ENCODE data around the gene ASPA.

ASPA gene

DNA sequence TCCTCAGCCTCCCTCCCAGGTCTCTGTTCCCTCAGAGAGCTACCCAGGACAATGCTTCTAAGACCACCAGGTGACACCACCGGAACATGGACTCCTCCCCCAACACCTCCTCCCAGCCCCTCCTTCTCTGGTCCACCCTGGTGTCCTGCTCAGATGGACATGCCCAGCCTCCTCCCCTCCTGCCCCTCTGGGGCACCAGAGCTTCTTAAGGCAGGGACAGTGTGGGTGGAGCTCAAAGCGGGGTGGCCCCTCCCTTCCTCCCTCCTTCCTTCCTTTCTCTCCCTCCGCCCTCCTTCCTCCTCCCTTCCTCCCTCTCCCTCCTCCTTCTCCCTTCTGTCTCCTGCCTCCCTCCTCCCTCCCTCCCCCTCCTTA is 59.1 kb downstream of the ASPA start:
- H3K4me3 ChIP-seq (ENCODE audit: low read depth, low read length), result no peak overlapping the region
- TF ChIP-seq, protein P1, sequence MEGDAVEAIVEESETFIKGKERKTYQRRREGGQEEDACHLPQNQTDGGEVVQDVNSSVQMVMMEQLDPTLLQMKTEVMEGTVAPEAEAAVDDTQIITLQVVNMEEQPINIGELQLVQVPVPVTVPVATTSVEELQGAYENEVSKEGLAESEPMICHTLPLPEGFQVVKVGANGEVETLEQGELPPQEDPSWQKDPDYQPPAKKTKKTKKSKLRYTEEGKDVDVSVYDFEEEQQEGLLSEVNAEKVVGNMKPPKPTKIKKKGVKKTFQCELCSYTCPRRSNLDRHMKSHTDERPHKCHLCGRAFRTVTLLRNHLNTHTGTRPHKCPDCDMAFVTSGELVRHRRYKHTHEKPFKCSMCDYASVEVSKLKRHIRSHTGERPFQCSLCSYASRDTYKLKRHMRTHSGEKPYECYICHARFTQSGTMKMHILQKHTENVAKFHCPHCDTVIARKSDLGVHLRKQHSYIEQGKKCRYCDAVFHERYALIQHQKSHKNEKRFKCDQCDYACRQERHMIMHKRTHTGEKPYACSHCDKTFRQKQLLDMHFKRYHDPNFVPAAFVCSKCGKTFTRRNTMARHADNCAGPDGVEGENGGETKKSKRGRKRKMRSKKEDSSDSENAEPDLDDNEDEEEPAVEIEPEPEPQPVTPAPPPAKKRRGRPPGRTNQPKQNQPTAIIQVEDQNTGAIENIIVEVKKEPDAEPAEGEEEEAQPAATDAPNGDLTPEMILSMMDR (IDR thresholded peaks at IDR 0.05; ENCODE audit: low read depth, low read length), result no peak

DNA sequence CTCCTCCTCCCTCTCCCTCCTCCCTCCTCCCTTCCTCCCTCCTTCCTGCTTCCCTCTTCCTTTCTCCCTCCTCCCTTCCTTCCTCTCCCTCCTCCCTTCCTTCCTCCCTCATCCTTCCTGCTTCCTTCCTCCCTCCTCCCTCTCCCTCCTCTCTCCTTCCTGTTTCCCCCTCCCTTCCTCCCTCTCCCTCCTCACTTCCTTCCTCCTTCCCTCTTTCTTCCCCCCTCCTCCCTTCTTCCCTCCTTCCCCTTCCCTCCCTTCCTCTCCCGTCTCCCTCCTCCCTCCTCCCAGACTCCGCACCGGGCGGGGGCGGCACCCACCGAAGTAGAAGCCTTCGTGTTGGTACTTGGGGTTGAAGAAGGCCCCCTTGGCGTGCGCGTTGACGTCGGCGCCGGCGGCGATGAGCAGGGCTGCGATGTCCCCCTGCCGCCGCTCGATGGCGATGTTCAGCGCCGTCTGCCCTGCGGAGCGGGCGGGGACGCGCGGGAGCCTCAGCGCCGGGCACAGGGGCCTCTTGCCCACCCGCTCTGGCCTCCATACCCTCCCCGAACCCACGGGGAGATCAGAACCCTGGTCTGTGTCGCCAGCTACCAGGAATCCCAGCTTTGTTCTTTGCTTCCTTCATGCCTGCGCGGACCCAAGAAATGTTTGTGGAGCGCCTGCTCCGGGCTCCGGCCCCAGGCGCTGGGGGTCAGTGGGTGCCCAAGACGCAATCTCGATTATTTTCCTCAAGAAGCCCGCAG is 59.6 kb downstream of the ASPA start:
- TF ChIP-seq, protein P1 (IDR thresholded peaks at IDR 0.05; ENCODE audit: low read depth, low read length), result peak; percentile 43; the same call in 1 of the 2 replicates
- peak overlapping the region; percentile 32 for H3K4me3 ChIP-seq (ENCODE audit: low read depth, low read length)

DNA sequence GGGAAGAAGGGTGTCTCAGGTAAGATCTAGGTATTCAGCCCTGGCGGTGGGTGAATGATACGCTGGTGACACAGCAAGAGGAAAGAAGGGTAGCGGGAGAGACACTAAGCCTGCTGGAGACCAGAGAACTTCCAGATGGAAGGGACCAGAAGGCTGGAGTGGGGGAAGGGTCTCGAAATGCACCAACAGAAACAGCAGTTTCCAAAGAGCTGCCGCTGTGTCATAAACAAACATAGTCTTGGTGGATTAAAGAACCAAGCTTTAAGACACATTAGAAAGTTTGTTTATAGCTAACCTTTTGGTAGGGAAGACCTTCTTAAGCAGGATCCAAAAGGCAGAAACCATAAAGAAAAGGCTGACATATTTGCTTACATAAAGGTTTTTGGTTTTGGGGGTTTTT is 60.9 kb downstream of the ASPA start:
- TF ChIP-seq, protein P1 (IDR thresholded peaks at IDR 0.05; ENCODE audit: low read depth, low read length), result no peak
- no peak overlapping the region for H3K4me3 ChIP-seq (ENCODE audit: low read depth, low read length)

DNA sequence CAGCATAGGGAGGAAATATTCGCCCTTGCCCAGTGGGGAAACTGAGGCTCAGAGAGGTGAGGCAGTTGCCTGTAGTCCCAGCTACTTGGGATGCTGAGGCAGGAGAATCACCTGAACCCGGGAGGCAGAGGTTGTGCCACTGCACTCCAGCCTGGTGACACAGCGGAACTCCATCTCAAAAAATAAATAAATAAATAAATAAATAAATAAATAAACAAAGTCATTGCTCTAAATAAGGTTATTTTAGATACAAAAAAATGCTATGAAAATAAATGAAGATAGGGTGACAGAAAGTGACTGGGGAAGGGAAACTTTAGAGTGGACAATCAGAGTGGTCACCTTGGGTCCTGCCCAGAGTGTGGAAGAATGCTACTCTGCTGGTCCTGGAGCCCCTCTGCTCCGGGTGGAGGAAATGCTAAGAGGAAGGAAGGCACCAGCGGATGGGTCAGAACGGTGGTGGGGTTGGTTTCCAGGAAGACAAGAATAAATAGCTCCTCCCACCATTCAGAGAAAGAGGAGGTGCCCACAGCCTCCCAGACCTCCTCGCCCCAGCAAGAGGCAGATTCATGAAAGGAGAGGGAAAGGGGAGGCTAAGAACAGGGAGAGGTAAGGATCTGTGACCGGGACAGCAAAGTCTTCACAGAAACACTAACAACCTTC is 64.2 kb downstream of the ASPA start:
- H3K4me3 ChIP-seq (ENCODE audit: low read depth, low read length), result no peak overlapping the region
- TF ChIP-seq, protein P1 (IDR thresholded peaks at IDR 0.05; ENCODE audit: low read depth, low read length), result no peak

DNA sequence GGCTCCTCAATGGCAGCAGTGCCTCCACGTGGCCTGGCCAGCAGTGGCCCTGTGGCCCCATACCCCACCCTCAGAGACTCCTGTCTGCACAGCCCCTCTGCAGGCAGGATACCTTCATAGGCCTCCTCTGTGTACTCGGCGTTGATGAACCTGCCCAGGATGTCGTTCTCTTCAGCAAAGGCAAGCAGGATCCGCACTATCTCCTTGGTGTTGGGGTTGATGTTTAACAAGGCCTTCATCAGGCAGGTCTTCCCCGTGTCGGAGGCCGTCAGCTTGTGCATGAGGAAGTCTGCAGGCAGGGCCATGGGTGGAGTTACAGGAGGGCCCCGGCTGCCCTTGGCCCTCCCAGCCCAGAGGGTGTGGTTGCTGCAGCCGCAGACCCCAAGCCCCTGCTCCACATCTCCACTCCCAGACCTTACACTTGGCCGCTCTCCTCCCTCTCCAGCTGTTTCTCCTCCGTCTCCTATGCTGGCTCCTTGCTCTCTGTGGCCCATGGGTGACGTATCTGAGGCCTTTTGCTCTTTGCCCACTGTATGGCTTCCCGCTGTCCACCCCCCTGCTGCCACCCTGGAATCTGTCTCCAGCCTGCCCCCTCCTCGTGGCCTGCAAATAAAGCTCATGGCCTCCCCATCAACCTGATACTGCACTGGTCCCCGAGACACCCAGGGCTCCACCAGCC is 66.8 kb downstream of the ASPA start:
- no peak overlapping the region for H3K4me3 ChIP-seq (ENCODE audit: low read depth, low read length)
- TF ChIP-seq, protein P1 (IDR thresholded peaks at IDR 0.05; ENCODE audit: low read depth, low read length), result no peak

DNA sequence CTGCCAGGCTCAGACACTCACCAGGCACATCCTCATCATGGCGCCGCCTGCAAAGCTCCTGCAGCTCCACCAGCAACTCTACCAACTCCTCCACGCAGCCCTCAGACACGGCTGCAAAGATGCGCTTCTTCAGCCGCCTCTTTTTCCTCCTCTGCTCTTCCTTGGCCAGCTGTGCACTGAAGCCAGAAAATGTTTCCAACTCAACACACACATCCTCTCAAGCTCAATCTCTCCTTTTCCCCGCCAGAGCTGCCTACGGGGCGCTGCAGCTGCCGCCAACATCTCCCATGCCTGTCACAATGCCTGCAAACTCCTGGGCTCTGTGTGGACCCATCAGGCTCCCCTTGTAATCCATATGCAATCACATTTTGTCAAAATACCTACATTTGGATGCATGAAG is 67.7 kb downstream of the ASPA start:
- TF ChIP-seq, protein P1 (IDR thresholded peaks at IDR 0.05; ENCODE audit: low read depth, low read length), result no peak
- no peak overlapping the region for H3K4me3 ChIP-seq (ENCODE audit: low read depth, low read length)

DNA sequence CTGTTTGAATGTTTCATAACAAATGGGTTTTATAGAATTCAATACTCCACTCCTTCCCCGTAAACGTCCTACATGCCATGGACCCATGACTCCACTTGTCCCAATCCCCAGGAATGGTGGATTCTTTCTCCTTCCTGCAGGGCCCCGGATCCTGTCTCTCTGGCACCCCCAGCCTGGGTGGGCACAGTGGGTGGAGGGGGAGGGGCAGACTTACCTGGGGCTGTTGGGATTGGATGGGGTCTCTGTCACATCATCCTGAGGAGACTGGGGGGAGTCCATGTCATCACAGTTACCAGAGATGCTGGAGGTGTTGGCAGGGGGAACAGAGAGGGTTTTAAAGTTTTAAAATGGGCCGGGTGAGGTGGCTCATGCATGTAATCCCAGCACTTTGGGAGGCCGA is 68.6 kb downstream of the ASPA start:
- no peak overlapping the region for H3K4me3 ChIP-seq (ENCODE audit: low read depth, low read length)
- TF ChIP-seq, protein P1 (IDR thresholded peaks at IDR 0.05; ENCODE audit: low read depth, low read length), result no peak

Data from WI38 (cell line).